SU-DHL-6 (cell line): ENCODE measurements around the gene IL22RA2.

ENCODE experiments used
- H2AFZ ChIP-seq: fragments of 200-600 bp; sonication (generic); 2 replicates; pipeline ENCODE4 v1.6.1; 2014; ENCODE audit warnings: low read depth, mild to moderate bottlenecking, moderate library complexity, mixed read lengths, antibody characterized with exemption, low read length; ENCODE audit not compliant: severe bottlenecking
- H3F3A ChIP-seq: fragments of 200-600 bp; shearing (Covaris generic); 2 replicates; pipeline ENCODE4 v1.6.0; 2016; ENCODE audit warnings: antibody characterized with exemption, mild to moderate bottlenecking; ENCODE audit not compliant: insufficient read depth
- H3K27ac ChIP-seq: fragments of 200-600 bp; sonication (generic); 2 replicates; pipeline ENCODE4 v1.5.1; 2016; ENCODE audit warnings: low read depth, mild to moderate bottlenecking, low read length, moderate library complexity, mixed read lengths
- H3K27me3 ChIP-seq: fragments of 200-600 bp; sonication (generic), shearing (Covaris generic); 2 replicates; pipeline ENCODE4 v1.6.0; 2014; ENCODE audit warnings: mild to moderate bottlenecking, low read length
- H3K36me3 ChIP-seq: fragments of 200-600 bp; sonication (generic); 2 replicates; pipeline ENCODE4 v1.6.1; 2014; ENCODE audit warnings: mild to moderate bottlenecking, low read length, mixed read lengths
- H3K4me2 ChIP-seq: fragments of 300-600, 200-600 bp; shearing (Covaris generic), sonication (generic); 2 replicates; pipeline ENCODE4 v1.6.0; 2014; ENCODE audit warnings: low read length, low read depth, mild to moderate bottlenecking; ENCODE audit not compliant: poor library complexity, severe bottlenecking
- H3K4me3 ChIP-seq: fragments of 200-600 bp; sonication (generic); 2 replicates; pipeline ENCODE4 v1.5.1; 2014; ENCODE audit warnings: antibody characterized with exemption, low read length, mild to moderate bottlenecking, mixed read lengths; ENCODE audit not compliant: insufficient read depth, poor library complexity, severe bottlenecking
- H3K79me2 ChIP-seq: fragments of 200-600 bp; sonication (generic); 2 replicates; pipeline ENCODE4 v1.6.1; 2014; ENCODE audit warnings: mild to moderate bottlenecking, low read length, moderate library complexity; ENCODE audit not compliant: insufficient read depth
- H3K9ac ChIP-seq: fragments of 200-600 bp; sonication (generic); 2 replicates; pipeline ENCODE4 v1.7.0; 2014; ENCODE audit warnings: mild to moderate bottlenecking, low read length
- H3K9me2 ChIP-seq: fragments of 200-600 bp; sonication (generic); replicated peaks from 2 replicates; pipeline ENCODE4 v1.6.1; 2014; ENCODE audit warnings: low read length; ENCODE audit not compliant: insufficient read depth
- H3K9me3 ChIP-seq: fragments of 200-600 bp; sonication (generic); 2 replicates; pipeline ENCODE4 v1.6.1; 2014; ENCODE audit warnings: low read length, mixed read lengths; ENCODE audit not compliant: insufficient read depth
- H4K20me1 ChIP-seq: fragments of 200-600 bp; sonication (generic); 2 replicates; pipeline ENCODE4 v1.6.1; 2014; ENCODE audit warnings: low read depth, mild to moderate bottlenecking, antibody characterized with exemption, low read length, moderate library complexity, mixed read lengths
- EZH2phosphoT487 ChIP-seq: fragments of 200-600 bp; sonication (generic), shearing (Covaris generic); conservative IDR thresholded peaks from 2 replicates; pipeline ENCODE4 v1.6.1; 2018; ENCODE audit warnings: mild to moderate bottlenecking, antibody characterized with exemption, low read length, moderate library complexity, mixed read lengths
- TF ChIP-seq, protein P1 (sequence below): fragments of 200-600 bp; sonication (generic); IDR thresholded peaks from one replicate; pipeline ENCODE4 v1.5.1; 2017; ENCODE audit warnings: antibody characterized with exemption, mild to moderate bottlenecking, low read length, moderate library complexity; ENCODE audit not compliant: insufficient read depth, poor library complexity, severe bottlenecking

IL22RA2 gene

DNA sequence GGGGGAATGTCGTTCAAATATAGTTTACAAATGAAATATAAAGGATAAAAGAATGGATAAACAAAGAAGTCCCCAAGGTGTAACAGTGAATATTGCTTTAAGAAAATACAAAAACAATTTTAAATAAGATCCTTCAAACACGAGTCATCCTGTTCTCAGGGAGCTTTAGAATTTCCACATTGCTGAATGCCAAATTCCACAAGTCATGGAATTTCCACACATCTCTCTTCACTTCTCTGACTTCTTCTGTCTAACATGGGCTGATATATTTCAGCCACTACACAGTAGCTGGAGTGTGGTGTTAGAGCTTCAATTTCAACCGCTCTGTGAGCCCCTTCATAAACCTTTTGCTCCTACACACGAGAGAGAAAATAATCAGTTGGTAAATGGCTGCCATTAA, 28.0 kb downstream of the IL22RA2 start:
- Histone ChIP-seq H2AFZ (no peak overlapping the region), H3K36me3 (no peaks in the 10 kb centered on the region), H3K27me3 (no peaks in the 10 kb centered on the region), H3K79me2 (no peaks in the 10 kb centered on the region), H3F3A (no peaks in the 10 kb centered on the region), H3K9me3 (no peaks in the 10 kb centered on the region), H3K9me2 (no peaks in the 10 kb centered on the region), H3K27ac (no peak overlapping the region), H4K20me1 (no peaks in the 10 kb centered on the region), H3K9ac (no peak overlapping the region), H3K4me3 (no peak overlapping the region), H3K4me2 (no peak overlapping the region)
- TF ChIP-seq, protein P1, sequence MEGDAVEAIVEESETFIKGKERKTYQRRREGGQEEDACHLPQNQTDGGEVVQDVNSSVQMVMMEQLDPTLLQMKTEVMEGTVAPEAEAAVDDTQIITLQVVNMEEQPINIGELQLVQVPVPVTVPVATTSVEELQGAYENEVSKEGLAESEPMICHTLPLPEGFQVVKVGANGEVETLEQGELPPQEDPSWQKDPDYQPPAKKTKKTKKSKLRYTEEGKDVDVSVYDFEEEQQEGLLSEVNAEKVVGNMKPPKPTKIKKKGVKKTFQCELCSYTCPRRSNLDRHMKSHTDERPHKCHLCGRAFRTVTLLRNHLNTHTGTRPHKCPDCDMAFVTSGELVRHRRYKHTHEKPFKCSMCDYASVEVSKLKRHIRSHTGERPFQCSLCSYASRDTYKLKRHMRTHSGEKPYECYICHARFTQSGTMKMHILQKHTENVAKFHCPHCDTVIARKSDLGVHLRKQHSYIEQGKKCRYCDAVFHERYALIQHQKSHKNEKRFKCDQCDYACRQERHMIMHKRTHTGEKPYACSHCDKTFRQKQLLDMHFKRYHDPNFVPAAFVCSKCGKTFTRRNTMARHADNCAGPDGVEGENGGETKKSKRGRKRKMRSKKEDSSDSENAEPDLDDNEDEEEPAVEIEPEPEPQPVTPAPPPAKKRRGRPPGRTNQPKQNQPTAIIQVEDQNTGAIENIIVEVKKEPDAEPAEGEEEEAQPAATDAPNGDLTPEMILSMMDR = no peak
- no peak for TF ChIP-seq EZH2phosphoT487

DNA sequence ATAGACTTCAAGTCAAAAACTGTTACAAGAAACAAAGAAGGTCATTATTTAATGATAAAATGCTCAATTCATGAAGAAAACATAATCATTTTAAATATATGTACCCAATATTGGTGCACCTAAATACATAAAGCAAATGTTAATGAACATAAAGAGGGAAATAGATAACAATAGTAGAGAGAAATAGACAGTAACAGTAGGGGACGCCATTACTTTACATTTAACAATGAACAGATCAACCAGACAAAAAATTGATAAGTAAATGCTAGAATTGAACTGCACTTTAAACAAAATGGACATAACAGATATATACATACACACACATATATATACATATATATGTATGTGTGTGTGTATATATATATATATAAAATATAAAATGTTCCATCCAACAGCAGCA, 37.4 kb downstream of the IL22RA2 start:
- Histone ChIP-seq H4K20me1 (no peaks in the 10 kb centered on the region), H3K9me2 (no peaks in the 10 kb centered on the region), H2AFZ (no peak overlapping the region), H3K4me3 (no peak overlapping the region), H3K27me3 (no peaks in the 10 kb centered on the region), H3K9me3 (no peaks in the 10 kb centered on the region), H3K79me2 (no peaks in the 10 kb centered on the region), H3K9ac (no peak overlapping the region), H3F3A (no peaks in the 10 kb centered on the region), H3K4me2 (no peak overlapping the region), H3K36me3 (no peaks in the 10 kb centered on the region), H3K27ac (no peak overlapping the region)
- TF ChIP-seq, protein P1 = peak; percentile 17
- TF ChIP-seq EZH2phosphoT487 = no peak

DNA sequence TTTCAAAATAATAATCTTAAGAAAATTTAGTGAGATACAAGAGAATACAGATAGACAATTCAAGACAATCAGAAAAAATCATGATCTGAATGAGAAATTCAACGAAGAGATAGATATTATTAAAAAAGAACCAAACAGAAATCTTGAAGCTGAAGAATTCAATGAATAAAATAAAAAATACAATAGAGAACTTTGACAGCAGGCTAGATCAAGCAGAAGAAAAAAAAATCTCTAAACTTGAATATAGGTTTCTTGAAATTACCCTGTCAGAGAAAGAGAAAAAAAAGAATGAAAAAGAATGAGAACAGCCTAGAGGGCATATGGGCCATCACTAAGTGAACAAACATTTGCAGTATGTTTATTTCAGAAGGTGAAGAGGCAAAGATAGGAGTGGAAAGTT, 39.0 kb downstream of the IL22RA2 start:
- no peaks in the 10 kb centered on the region for H3K36me3 ChIP-seq
- TF ChIP-seq EZH2phosphoT487 = no peak
- H3K4me2 ChIP-seq = no peak overlapping the region
- H3F3A ChIP-seq = no peaks in the 10 kb centered on the region
- H3K79me2 ChIP-seq = no peaks in the 10 kb centered on the region
- H3K4me3 ChIP-seq = no peak overlapping the region
- H3K9me3 ChIP-seq = no peaks in the 10 kb centered on the region
- H3K9me2 ChIP-seq = no peaks in the 10 kb centered on the region
- H3K27me3 ChIP-seq = no peaks in the 10 kb centered on the region
- H3K27ac ChIP-seq = no peak overlapping the region
- no peak overlapping the region for H2AFZ ChIP-seq
- no peak overlapping the region for H3K9ac ChIP-seq
- no peaks in the 10 kb centered on the region for H4K20me1 ChIP-seq

DNA sequence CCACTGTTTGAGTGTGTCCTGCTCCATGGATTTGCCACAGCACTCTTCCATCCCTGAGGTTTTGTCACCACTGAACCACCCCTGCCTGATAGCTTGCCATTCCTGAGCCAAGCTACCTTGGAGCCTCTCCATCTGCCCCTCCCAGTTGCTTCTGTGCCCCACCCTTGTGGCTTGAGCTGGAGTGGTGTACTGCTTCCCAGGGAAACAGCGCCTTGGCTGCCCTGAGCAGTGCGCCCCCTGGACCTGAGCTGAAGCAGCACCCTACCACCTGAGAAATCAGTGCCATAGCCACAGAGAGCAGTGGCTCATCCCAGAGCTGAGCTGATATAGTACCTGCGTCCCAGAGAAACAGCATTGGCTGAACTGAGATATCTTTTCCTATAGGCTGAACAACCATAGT, 40.3 kb downstream of the IL22RA2 start:
- Histone ChIP-seq H3K4me3 (no peak overlapping the region), H3K4me2 (no peak overlapping the region), H4K20me1 (no peaks in the 10 kb centered on the region), H3K79me2 (no peaks in the 10 kb centered on the region), H3K27ac (no peak overlapping the region), H3K9me2 (no peaks in the 10 kb centered on the region), H3K27me3 (no peaks in the 10 kb centered on the region), H3K36me3 (no peaks in the 10 kb centered on the region), H3K9me3 (no peaks in the 10 kb centered on the region), H3K9ac (no peak overlapping the region), H3F3A (no peaks in the 10 kb centered on the region), H2AFZ (no peak overlapping the region)
- TF ChIP-seq, protein P1 = no peak
- TF ChIP-seq EZH2phosphoT487 = no peak
